Rectal smooth muscle tissue (tissue), 1 donor: ENCODE results near the gene MMP11.
A peak's percentile ranks its signal among the peaks of the same experiment; 100 is the strongest.

Experiments
- H3K27ac ChIP-seq: one replicate; pipeline ENCODE4 v1.7.0; 2013; ENCODE audit warnings: low read depth, low read length, inconsistent platforms
- H3K27me3 ChIP-seq: one replicate; pipeline ENCODE4 v1.7.0; 2013; ENCODE audit warnings: low read length; ENCODE audit not compliant: control insufficient read depth, insufficient read depth
- H3K36me3 ChIP-seq: one replicate; pipeline ENCODE4 v1.7.0; 2013; ENCODE audit warnings: low read length; ENCODE audit not compliant: control insufficient read depth, insufficient read depth
- H3K4me1 ChIP-seq: one replicate; pipeline ENCODE4 v1.7.0; 2013; ENCODE audit warnings: low read length; ENCODE audit not compliant: control insufficient read depth, insufficient read depth
- H3K4me3 ChIP-seq: one replicate; pipeline ENCODE4 v1.7.0; 2013; ENCODE audit warnings: low read length
- H3K9ac ChIP-seq: one replicate; pipeline ENCODE4 v1.7.0; 2013; ENCODE audit warnings: low read length

Gene MMP11

GRCh38 chr22:23778577-23778900 lies 5.9 kb downstream of the MMP11 start:
- Histone ChIP-seq H3K36me3 (no peaks in the 10 kb centered on the region), H3K4me1 (peaks cover 11% of the 10 kb centered on the region), H3K27ac (peak overlapping the region; percentile 67), H3K27me3 (no peaks in the 10 kb centered on the region), H3K4me3 (no peak overlapping the region), H3K9ac (no peak overlapping the region)

GRCh38 chr22:23779083-23779482 lies 6.4 kb downstream of the MMP11 start:
- no peak overlapping the region for H3K4me3 ChIP-seq
- no peak overlapping the region for H3K9ac ChIP-seq
- no peak overlapping the region for H3K27ac ChIP-seq
- no peaks in the 10 kb centered on the region for H3K27me3 ChIP-seq
- H3K36me3 ChIP-seq, result no peaks in the 10 kb centered on the region
- H3K4me1 ChIP-seq, result peaks cover 9% of the 10 kb centered on the region

GRCh38 chr22:23779731-23780130 lies 7.1 kb downstream of the MMP11 start:
- no peaks in the 10 kb centered on the region for H3K27me3 ChIP-seq
- H3K36me3 ChIP-seq, result no peaks in the 10 kb centered on the region
- H3K4me1 ChIP-seq, result peaks cover 4% of the 10 kb centered on the region

GRCh38 chr22:23780146-23780748 lies 7.6 kb downstream of the MMP11 start:
- H3K9ac ChIP-seq, result no peak overlapping the region
- H3K4me1 ChIP-seq, result peaks cover 4% of the 10 kb centered on the region
- no peaks in the 10 kb centered on the region for H3K27me3 ChIP-seq
- no peak overlapping the region for H3K4me3 ChIP-seq
- no peak overlapping the region for H3K27ac ChIP-seq
- no peaks in the 10 kb centered on the region for H3K36me3 ChIP-seq

More at GRCh38 chr22:23779731-23780130, 7.1 kb downstream of the MMP11 start:
- Histone ChIP-seq H3K27ac (no peak overlapping the region), H3K9ac (no peak overlapping the region), H3K4me3 (no peak overlapping the region)

- Histone ChIP-seq H3K36me3 (no peaks in the 10 kb centered on the region), H3K27ac (no peak overlapping the region), H3K9ac (no peak overlapping the region), H3K27me3 (no peaks in the 10 kb centered on the region), H3K4me3 (no peak overlapping the region), H3K4me1 (peaks cover 8% of the 10 kb centered on the region)
Measured at GRCh38 chr22:23781065-23781464, 8.4 kb downstream of the MMP11 start.

- Histone ChIP-seq H3K4me3 (no peak overlapping the region), H3K9ac (no peak overlapping the region), H3K27me3 (no peaks in the 10 kb centered on the region), H3K27ac (no peak overlapping the region), H3K36me3 (no peaks in the 10 kb centered on the region), H3K4me1 (peaks cover 14% of the 10 kb centered on the region)
Measured at GRCh38 chr22:23781511-23782183, 9.0 kb downstream of the MMP11 start.

GRCh38 chr22:23782252-23782651 lies 9.6 kb downstream of the MMP11 start:
- no peak overlapping the region for H3K27ac ChIP-seq
- H3K9ac ChIP-seq, result no peak overlapping the region

GRCh38 chr22:23782703-23783102 lies 10.1 kb downstream of the MMP11 start:
- Histone ChIP-seq H3K36me3 (no peaks in the 10 kb centered on the region), H3K27ac (no peak overlapping the region), H3K4me3 (no peak overlapping the region), H3K9ac (no peak overlapping the region), H3K4me1 (peaks cover 14% of the 10 kb centered on the region), H3K27me3 (no peaks in the 10 kb centered on the region)

More at GRCh38 chr22:23782252-23782651, 9.6 kb downstream of the MMP11 start:
- peaks cover 14% of the 10 kb centered on the region for H3K4me1 ChIP-seq
- H3K36me3 ChIP-seq, result no peaks in the 10 kb centered on the region
- no peaks in the 10 kb centered on the region for H3K27me3 ChIP-seq
- H3K4me3 ChIP-seq, result no peak overlapping the region

- Histone ChIP-seq H3K36me3 (no peaks in the 10 kb centered on the region), H3K9ac (no peak overlapping the region), H3K4me3 (no peak overlapping the region), H3K27me3 (no peaks in the 10 kb centered on the region), H3K4me1 (peaks cover 16% of the 10 kb centered on the region), H3K27ac (no peak overlapping the region)
Measured at GRCh38 chr22:23783265-23784150, 10.9 kb downstream of the MMP11 start.

GRCh38 chr22:23784215-23784732 lies 11.6 kb downstream of the MMP11 start:
- H3K36me3 ChIP-seq, result no peaks in the 10 kb centered on the region
- no peak overlapping the region for H3K9ac ChIP-seq
- peaks cover 16% of the 10 kb centered on the region for H3K4me1 ChIP-seq
- no peaks in the 10 kb centered on the region for H3K27me3 ChIP-seq
- no peak overlapping the region for H3K4me3 ChIP-seq
- H3K27ac ChIP-seq, result no peak overlapping the region

GRCh38 chr22:23786261-23786710 lies 13.6 kb downstream of the MMP11 start:
- Histone ChIP-seq H3K27me3 (no peaks in the 10 kb centered on the region), H3K36me3 (no peaks in the 10 kb centered on the region), H3K4me1 (peaks cover 21% of the 10 kb centered on the region), H3K27ac (peak overlapping the region; percentile 97), H3K4me3 (peak overlapping the region; percentile 61), H3K9ac (peak overlapping the region; percentile 34)
